HG03108 (cell line): ENCODE measurements around the gene KCNH3.
A peak's percentile ranks its signal among the peaks of the same experiment; 100 is the strongest.

Source experiments
- ATAC-seq: cut with Tn5 transposase; IDR thresholded peaks from one replicate; pipeline ENCODE4 v1.9.1; 2021; ENCODE audit warnings: moderate library complexity; ENCODE audit not compliant: unreplicated experiment

Gene KCNH3

GRCh38 chr12:49559011-49559675 lies 20.3 kb downstream of the KCNH3 start:
- ATAC-seq: no peak

- no peak for ATAC-seq
These were observed 21.9 kb downstream of the KCNH3 start for GRCh38 chr12:49560695-49561094.

- ATAC-seq: no peak
These were observed 23.4 kb downstream of the KCNH3 start for GRCh38 chr12:49562233-49562632.

DNA sequence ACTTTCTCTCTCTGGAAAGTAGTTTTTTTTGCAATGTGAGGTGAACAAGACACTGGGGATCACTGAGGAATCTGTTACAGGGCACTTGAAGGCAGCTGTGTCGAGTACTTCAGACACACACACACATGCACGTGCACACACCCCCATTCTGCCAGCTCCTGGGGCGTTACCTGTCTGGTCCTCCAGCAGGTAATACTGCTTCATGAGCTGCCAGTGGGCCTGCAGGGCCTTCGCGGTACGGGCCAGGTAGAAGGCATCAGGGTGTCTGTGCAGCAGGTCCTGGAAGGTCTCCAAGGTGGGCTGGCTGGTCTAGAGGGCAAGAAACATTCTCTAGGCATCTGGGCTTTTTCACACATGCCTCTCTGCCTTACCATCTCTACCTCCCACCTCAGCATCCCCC lies 24.0 kb downstream of the KCNH3 start:
- ATAC-seq: no peak

DNA sequence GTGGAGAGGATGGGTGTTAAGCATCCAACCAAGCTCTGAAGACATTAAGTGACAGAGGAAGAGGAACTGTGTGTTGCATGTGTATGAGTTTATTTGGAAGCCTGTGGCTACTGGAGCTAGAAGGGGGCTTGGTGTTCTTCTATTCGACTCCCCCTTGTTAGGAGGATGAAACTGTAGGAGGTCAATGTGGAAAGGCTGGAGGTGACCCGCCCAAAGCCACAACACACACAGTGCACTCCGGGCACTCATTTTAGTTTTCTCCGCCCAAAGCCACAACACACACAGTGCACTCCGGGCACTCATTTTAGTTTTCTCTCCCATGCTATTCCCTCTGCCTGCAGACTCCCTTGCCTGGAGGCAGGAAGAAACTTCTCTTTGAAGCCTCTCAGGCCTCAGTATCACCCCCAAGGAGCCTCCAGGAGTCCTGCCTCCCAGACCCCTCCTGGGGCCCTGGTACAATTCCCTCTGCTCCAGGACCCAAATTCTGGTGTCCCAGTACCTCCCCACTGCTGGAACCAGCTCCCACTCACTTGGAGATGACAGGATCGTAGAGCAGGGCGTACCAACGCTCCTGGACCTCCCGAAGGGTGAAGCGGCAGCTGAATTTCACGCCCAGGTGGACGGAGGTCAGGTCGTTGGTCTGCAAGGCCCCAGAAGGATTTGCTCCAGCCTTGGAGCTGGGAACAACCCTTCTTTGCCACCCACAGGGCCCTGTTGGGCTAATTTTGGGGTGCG lies 25.3 kb downstream of the KCNH3 start:
- no peak for ATAC-seq

- ATAC-seq: no peak
These were observed 26.0 kb downstream of the KCNH3 start for GRCh38 chr12:49564686-49565405.

- ATAC-seq: no peak
These were observed 26.8 kb downstream of the KCNH3 start for GRCh38 chr12:49565406-49566265.

DNA sequence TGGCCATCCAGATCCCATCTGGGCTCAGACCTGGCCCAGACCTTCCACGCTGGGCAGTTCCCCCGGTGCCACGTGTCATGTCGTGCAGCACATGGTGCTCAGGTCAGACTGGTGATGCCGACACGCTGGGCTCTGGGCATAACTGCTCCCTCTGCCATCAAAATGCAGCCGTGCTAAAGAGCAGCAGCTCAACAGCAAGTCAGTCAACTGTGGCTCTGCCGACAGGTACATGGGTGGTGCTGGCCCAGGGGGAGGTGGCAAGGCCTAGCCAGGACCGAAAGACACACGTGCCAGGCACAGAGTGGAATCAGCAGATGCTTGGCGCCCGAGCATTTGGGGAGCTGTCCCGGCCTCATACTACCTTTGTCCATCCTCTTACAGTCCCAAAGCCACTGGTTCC lies 27.5 kb downstream of the KCNH3 start:
- no peak for ATAC-seq

GRCh38 chr12:49567302-49567610 lies 28.4 kb downstream of the KCNH3 start:
- no peak for ATAC-seq

DNA sequence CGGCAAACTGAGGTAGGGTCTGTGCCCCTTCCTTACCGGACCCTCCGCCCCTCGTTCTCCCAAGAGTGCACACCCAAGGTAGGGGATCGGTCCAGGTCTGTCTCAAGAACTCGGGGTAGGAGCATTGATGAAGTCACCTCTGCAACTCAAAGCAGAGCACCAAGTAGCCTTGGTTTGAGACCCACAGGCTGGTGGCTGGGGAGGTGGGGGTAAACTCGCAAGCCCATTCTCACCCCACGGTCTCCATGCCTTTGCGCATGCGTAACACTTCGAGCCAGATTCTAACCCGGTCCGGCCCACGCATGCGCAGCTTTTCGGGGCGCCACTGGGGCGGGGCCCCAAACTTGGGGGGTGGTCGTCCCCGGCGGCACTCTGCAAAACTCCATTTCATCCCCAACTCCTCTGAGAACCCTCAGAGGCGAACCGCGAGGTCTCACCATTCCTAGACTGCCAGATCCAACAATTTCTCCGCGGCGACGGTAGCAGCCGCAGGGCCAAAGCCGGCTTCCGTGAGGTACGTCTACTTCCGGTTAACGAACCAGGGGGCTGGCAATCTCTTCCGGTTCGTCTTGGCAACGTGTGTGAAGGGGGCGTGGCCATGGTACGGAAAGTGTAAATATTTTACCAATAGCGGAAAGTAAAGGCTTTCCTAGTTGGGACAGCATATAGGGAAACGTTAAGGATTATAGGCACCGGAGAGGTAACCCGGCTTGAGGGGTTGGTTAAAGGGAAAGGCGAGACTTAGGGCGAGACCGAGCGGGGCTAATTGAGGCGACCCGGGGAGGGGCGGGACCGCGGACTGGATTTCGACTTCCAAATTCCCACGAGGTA lies 29.0 kb downstream of the KCNH3 start, which contains the start of gene MCRS1:
Gene MCRS1, minus strand, starts transcription at position 532 of the 831 bp plus-strand sequence. CDS start 1,411 bp downstream, outside the sequence.
- peak; percentile 65 for ATAC-seq

DNA sequence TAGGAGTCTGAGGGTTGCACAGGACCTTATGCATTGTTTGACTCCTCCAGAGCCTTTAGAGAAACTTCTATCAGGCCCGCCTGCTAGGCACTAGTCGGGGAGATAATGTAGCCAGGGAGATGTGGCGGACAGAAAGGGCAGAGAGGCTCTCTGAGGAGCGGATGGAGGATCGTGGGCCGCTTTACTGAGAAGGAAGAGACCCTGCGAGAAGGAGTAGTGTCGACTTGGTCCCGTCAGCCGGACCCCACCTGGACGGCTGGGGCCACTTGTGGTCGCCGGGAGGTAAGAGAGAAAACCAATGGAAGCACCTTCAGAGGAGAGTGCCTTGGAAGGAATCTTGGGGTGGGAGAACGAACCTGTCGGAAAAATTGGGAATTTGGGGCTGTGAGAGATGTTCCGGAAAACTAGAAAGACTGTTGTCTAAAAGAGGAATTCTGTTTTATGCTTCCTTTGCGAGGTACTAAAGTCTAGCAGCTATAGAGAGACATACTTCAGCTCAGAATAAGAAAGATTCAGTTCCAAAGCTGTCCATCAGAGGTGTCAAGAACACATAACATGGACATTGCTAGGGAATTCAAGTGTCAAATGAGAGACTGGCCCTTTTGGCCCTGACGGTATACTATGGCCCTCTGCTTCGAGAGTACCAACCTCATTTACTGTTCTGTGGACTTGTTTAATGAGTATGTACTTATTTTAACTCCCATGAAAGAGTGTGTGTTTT lies 29.8 kb downstream of the KCNH3 start:
- peak; percentile 21 for ATAC-seq

DNA sequence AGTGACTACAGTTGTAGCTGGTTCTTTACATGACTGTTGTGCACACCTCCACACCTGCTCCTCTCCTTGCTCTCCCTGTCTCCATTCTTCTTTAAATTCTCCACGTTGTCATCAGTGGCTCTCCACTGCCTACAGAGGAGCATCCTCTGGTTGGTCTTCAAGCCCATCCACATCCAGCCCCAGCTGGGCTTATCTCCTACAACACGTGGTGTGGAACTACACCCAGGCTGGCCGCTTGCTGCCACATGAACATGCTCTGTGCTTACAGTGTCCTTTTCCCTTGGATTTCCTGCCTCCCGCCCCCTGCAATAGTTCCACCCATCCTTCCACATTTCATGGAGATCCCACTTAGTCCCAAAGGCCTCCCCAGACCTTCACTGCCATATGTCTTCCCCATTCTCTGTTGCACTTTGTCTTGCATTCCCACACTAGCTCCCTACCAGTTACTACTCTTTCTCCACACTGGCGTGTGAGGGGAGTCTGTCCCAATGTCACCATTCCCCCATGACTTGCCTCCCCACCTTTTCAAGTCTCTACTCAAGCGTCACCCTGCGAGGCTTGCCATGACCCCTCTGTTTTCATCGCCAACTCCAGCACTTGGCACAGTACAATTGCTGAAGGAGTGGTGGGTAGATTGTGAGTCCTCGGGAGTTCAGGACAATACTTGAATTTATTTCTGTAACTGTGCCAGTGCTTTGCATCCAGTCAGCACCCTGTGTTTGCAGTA lies 38.9 kb downstream of the KCNH3 start:
- ATAC-seq: no peak

- ATAC-seq: no peak
These were observed 39.8 kb downstream of the KCNH3 start for GRCh38 chr12:49578471-49579112.

GRCh38 chr12:49580572-49581535 lies 42.0 kb downstream of the KCNH3 start:
- ATAC-seq: peak; percentile 44

DNA sequence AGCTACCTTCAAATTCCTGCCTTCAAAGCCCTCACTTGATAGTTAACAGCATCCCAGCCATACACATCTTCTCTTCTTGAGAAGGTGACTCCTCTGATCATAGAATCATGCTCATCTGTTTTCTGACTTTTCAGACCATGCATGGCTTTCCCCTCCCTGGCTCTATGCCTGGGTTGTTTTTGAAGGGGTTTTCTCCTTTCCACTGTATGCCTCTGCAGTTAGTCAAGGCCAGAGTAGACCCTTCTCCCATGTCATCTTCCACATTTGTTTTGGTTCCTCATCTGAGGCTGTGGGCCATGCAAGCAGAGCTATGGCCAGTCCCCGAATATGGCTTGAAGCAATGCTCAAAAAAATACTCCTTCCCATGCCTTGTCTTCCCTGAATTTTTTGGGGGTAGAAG lies 43.4 kb downstream of the KCNH3 start:
- ATAC-seq: no peak

DNA sequence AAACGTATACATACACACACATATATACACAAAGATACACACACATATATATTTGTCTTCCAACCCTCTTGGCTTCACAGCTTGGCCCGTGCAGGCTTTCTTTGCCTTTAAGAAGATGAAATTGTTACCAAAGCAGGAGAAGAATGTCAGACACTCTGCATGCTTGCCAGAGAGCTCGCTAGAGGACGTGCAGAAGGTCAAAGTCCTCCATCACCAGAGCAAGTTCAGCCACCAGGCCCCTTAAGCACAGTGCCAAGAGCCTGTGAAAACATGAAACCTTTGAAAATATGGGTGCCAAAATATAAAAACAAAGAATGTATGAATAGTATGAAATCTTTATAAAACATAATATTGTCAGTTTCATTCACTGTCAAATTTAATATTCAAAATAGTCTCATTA lies 44.0 kb downstream of the KCNH3 start:
- no peak for ATAC-seq

- ATAC-seq: no peak
These were observed 44.7 kb downstream of the KCNH3 start for GRCh38 chr12:49583366-49584094.
